Spleen (tissue), 3 donors: ENCODE measurements around the gene ANO4.

Experiments
- POLR2A ChIP-seq, 3 donors: fragments of 450-650 bp; IDR thresholded peaks; one replicate each; pipeline ENCODE4 v1.5.1; 2017; ENCODE audit warnings: antibody characterized with exemption in 3 of 3, mild to moderate bottlenecking in 1 of 3
- POLR2AphosphoS5 ChIP-seq, 3 donors: sonication (generic); formaldehyde crosslinking; IDR thresholded peaks; one replicate each; pipeline ENCODE4 v1.5.1; 2017; ENCODE audit warnings: antibody characterized with exemption in 3 of 3

- TF ChIP-seq POLR2A (IDR thresholded peaks at IDR 0.05) (no peak), POLR2AphosphoS5 (IDR thresholded peaks at IDR 0.05) (no peak)
These were observed 160.6 kb downstream of the ANO4 start for GRCh38 chr12:100955139-100955538.
